Erythroblast (primary cell): ENCODE results near the gene UNC5A.

Experiments used
- GATA1 ChIP-seq: IDR thresholded peaks from 2 replicates; pipeline ENCODE4 v1.6.1; 2011; ENCODE audit warnings: low read depth, mild to moderate bottlenecking, control low read depth, low read length, moderate library complexity
- POLR2A ChIP-seq: IDR thresholded peaks from 2 replicates; pipeline ENCODE4 v1.6.1; 2011; ENCODE audit warnings: mild to moderate bottlenecking, low read length

- TF ChIP-seq POLR2A (no peak), GATA1 (no peak)
Observed at GRCh38 chr5:176870110-176870591, 59.8 kb downstream of the UNC5A start.
